Measurements from ENCODE around the gene CENPP.

CENPP gene

DNA sequence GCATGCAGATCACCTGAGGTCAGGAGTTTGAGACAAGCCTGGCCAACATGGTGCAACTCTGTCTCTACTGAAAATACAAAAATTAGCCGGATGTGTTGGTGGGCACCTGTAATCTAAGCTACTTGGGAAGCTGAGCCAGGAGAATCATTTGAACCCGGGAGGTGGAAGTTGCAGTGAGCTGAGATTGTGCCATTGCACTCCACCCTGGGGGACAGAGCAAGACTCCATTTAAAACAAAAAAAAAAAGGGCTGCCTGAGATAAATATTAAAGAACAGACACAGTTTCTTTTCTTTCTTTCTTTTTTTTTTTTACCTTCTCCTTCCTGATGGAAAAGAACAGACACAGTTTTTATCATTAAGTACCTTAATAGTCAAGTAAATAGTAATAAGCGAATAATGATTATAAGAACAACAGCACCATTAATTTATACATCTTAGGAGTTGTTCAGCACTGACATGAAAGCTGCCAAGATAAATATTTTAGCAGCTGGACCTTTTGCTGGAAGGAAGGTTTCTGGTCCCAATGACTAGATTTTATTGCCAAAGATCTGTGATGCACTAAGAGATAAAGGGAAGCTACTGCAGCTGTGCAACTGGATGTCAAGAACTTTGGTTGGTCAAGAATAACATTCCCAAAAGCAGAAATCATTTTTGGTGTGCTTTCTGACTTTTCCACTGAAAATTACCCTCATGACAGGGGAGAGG, 7.0 kb downstream of the CENPP start:
- DNase-seq (ENCODE audit: insufficient read length, low spot score) (no peak), FAIRE-seq (no peak)
- TF ChIP-seq POLR2A (IDR thresholded peaks at IDR 0.05; ENCODE audit: low read depth, low read length): no peak

DNA sequence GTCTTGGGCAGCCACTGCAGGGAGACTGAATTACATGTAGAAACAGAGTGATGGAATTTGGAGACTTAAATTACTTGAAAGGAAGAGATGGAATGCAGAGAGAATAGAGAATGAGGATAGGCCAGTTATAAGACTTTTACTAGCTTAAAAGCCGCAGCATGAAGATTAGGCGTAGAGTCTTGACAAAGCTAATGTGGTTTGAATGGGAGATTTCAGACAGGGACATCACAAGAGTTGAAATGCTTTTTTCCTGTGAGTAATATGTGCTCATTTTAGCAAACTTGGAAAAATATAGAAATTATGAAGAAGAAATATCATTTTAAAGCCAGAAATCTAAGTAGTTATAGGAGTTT, 7.5 kb downstream of the CENPP start:
- TF ChIP-seq POLR2A (IDR thresholded peaks at IDR 0.05; ENCODE audit: low read depth, low read length): no peak
- DNase-seq (ENCODE audit: insufficient read length, low spot score) (no peak), FAIRE-seq (no peak)

DNA sequence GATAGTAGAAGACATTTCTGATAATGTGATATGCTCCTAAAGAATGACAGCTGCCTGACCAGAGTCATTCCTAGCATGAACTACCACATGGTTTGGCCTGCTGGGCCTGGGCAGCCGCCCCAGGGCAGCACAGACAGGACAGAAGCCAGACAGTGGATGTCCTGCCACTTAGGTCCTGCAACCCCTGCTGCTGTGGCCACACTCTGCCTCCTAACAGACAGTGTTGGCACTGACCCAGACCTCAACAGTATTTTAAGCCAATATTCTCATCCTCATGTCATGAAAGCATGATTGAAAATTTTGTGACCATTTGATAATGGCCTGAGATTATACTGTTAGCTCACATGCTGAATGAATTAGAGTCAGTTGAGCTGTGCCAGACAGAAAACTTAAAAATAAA, 15.8 kb downstream of the CENPP start:
- no peak for TF ChIP-seq POLR2A (IDR thresholded peaks at IDR 0.05; ENCODE audit: low read depth, low read length)
- FAIRE-seq (no peak), DNase-seq (ENCODE audit: insufficient read length, low spot score) (no peak)

DNA sequence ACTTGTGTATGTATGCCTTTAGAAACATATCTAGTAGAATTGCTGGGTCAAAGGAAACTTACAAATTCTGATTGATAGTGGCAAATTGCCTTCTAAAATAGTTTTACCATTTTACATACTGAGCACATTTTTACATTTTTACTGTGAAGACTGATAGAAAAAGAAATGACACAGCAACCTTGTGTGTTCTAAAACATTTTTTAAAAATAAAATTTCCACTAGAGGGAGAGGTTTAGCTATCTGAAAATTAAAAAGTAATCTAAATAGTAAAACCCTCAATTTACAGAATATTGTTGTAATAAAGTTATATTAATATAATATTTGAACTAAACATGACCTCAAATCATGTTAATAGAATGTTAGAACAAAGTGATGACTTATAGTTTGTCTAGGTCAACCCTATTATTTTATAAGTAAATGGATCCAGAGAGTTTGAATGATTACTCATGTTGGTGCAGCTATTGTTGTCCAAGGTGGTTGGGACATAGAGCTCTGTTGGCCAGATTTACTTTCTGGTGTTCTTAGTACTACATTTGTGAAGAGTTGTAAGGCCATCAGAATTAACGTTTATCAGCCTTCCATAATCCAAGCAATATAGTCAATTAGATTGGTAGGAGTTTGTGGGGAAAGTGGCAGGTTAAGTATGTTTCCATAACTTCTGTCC, 17.2 kb downstream of the CENPP start:
- DNase-seq (ENCODE audit: insufficient read length, low spot score): no peak
- TF ChIP-seq POLR2A (IDR thresholded peaks at IDR 0.05; ENCODE audit: low read depth, low read length): no peak
- FAIRE-seq: no peak

DNA sequence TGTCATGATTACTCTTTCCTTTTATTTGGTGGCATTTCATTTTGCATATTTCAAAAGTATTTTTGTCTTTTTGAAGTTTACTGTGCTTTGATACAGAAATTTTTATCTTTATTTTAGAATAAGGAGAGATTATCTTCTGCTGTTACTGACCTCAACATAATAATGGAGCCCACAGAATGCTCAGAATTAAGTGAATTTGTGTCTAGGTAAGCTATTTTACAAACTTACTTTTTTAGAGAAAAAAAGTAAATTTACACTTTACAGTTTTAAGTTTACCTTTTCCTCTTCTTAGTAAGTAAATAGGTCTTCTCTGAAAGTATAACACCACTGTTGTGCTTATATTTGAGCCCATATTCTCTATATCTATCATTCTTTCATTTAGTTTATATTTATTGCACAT, 19.8 kb downstream of the CENPP start:
- no peak for FAIRE-seq
- no peak for DNase-seq (ENCODE audit: insufficient read length, low spot score)
- TF ChIP-seq POLR2A (IDR thresholded peaks at IDR 0.05; ENCODE audit: low read depth, low read length): no peak

DNA sequence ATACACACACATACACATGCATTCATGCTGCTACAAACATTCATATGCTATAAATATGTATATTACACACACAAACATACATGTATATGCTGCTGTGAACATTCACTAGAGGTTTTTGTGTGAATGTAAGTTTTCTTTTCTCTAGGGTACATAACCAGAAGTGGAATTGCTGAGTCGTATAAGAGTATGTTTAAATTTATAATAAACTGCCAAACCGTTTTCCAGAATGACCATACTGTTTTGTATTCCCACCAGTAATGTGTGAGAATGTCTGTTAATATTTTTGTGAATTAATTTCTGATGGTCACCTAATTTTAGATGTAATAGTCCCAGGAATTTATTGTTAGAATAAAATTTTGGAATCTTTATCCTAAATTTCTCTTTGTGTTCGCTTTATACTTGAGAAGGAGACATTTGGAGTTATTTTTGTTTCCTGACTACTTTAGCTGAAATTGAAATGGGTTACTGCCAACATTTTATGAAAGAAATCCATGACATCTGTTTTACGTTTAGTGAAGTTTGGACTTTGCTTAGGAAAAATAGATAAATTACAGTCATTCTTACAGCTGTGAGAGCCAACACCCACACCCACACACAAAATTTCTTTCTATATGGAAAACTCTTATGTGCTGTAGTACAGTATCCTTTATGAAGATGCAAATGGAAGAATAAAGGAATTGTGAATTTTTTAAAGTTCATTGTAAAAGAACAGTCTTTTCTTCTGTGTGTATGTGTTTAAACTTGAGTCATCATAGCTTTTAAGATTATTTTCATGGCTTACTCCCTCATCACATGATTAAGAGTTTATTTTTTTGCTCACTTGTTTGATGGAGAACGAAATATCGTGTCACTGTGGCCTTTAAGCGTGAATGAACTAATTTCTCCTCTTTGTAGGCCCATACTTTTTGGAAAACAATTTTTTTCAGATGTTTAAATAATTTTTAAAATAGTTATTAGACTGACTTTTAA, 24.3 kb downstream of the CENPP start:
- TF ChIP-seq POLR2A (IDR thresholded peaks at IDR 0.05; ENCODE audit: low read depth, low read length): no peak
- DNase-seq (ENCODE audit: insufficient read length, low spot score) (no peak), FAIRE-seq (no peak)

DNA sequence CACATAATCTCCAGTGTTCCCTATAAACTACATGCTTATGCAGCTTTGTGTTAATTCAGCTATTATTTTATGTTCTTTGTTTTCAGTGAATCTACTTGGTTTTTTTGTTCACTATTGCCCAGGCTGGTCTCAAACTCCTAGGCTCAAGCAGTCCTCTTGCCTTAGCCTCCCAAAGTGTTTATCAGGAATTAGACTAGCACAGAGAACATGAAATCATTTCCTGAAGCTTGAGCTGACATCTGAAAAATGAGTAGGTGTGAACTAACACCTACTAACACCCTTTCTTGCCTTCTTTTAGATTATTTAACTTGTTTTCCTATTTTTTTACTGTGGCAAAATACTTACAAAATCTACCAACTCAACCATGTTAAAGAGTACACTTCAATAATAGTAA, 25.0 kb downstream of the CENPP start:
- FAIRE-seq: no peak
- TF ChIP-seq POLR2A (IDR thresholded peaks at IDR 0.05; ENCODE audit: low read depth, low read length): no peak
- no peak for DNase-seq (ENCODE audit: insufficient read length, low spot score)

DNA sequence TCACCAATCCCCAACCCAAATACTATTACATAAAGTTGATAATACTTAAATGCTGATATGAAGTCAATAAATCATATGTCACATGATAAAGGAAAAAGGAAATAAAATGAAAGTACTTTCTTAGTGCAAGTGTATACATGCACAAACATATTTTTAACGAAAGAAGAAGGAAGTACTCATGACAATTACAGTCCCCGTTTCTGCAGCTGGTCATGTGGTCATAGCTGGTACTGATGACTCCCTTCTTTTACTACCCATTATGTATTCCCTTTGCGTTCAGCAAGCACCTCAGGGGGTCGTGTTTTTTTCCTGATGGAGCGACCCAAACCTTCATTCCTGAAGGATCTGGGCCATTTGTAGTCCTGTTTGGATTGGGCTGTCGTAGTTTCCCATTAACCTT, 27.3 kb downstream of the CENPP start:
- no peak for DNase-seq (ENCODE audit: insufficient read length, low spot score)
- no peak for FAIRE-seq

DNA sequence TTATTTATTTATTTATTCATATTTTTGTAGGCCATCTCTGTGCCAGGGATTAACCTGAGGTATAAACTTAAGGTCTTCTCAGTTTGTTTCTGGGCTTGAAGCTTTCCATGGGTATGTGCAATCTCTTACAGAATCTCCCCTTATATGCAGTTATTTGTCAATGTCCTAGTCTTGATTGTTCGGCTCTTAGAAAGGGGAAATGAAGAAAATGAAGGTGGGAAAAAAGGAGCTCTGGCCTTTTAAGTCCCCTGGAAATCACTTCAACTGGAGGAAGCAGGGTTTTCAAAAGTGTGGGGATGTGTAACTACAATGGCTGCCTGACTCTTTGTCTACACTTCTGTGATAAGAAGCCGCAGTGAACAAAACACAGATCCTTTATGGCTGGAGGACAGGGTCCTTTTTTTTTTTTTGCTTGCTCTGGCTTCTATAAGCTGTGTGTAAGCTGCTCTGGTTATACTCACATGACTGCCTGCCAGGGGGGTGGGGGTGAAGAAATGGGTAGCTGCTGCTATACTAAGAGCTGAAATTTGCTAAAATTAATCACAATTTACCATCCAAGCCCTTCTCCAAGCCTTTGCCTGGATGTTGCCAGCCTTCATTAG, 33.7 kb downstream of the CENPP start:
- no peak for FAIRE-seq
- TF ChIP-seq POLR2A (IDR thresholded peaks at IDR 0.05; ENCODE audit: low read depth, low read length): no peak
- no peak for DNase-seq (ENCODE audit: insufficient read length, low spot score)

More for the DNA sequence above, 27.3 kb downstream of the CENPP start:
- no peak for TF ChIP-seq POLR2A (IDR thresholded peaks at IDR 0.05; ENCODE audit: low read depth, low read length)

DNA sequence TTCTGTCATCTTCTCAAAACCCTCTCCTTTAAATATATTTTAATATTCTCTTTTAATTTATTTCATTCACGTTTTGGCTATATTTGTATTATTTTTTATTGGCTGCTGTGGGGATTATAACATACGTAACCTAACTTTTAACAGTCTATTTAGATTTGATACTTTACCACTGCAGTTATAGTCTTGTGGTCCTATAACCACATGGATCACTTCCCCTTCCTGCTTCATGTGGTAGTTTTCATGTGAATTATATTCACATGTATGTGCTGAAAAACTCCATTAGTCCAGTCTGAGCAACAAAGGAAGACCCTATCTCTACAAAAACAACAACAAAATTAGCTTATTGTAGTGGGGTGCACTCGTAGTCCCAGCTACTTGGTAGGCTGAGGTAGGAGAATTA, 34.3 kb downstream of the CENPP start:
- DNase-seq (ENCODE audit: insufficient read length, low spot score) (no peak), FAIRE-seq (no peak)
- TF ChIP-seq POLR2A (IDR thresholded peaks at IDR 0.05; ENCODE audit: low read depth, low read length): no peak

DNA sequence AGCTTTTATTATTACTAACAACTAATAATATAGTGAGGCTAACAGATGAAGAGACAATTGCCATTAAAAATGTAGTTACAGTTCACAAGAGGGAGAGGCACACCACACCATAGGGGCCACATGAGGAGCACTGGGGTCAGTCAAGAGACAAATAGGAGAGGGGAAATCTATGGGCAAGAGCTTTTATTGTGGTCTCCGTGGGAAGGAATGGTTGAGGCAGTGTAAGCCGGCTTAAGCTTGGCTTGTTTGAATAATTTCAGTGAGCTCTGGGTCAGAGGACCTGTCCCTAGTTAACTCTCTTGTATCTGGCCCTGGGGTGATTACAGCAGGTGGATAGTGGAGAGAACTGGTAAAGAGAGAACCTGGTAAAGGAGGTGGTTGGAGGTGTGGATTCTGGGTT, 43.3 kb downstream of the CENPP start:
- TF ChIP-seq POLR2A (IDR thresholded peaks at IDR 0.05; ENCODE audit: low read depth, low read length): no peak
- FAIRE-seq (no peak), DNase-seq (ENCODE audit: insufficient read length, low spot score) (no peak)

DNA sequence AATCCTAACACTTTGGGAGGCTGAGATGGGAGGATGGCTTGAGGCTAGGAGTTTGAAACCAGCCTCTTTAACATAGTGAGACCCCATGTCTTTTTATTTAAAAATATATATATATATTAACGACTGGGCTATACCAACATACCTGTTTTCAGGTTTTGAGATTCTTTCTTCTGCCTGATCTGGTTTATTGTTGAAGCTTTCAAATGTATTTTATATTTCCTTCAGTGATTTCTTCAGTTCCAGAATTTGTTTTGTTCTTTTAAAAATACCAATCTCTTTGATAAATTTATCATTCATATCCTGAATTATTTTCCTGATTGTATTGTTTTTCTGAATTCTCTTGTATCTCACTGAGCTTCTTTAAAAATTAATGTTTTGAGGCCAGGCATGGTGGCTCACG, 47.4 kb downstream of the CENPP start:
- TF ChIP-seq POLR2A (IDR thresholded peaks at IDR 0.05; ENCODE audit: low read depth, low read length): no peak
- no peak for DNase-seq (ENCODE audit: insufficient read length, low spot score)
- no peak for FAIRE-seq

DNA sequence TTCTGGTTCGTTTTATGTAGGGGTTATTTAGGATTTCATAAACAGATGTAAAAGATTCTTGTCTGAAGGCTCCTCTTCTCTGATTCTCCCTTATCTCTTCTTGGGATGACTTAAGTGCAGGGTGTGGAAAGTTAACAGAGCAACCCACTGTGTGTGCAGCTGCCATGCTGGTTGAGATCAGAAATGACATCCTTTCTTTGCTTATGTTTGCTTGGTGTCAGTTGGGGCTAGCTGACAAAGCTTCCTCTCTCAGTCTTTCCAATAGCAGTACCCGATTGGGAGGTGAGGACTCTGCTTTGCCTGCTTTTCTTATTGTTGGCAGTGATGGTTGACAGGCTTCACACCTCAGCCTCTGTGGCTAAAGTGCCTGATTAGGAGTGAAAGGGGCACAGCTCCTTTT, 52.1 kb downstream of the CENPP start:
- no peak for TF ChIP-seq POLR2A (IDR thresholded peaks at IDR 0.05; ENCODE audit: low read depth, low read length)
- no peak for FAIRE-seq
- no peak for DNase-seq (ENCODE audit: insufficient read length, low spot score)

All from H54 (cell line).